ENCODE results near the gene GNA12.

Gene GNA12

DNA sequence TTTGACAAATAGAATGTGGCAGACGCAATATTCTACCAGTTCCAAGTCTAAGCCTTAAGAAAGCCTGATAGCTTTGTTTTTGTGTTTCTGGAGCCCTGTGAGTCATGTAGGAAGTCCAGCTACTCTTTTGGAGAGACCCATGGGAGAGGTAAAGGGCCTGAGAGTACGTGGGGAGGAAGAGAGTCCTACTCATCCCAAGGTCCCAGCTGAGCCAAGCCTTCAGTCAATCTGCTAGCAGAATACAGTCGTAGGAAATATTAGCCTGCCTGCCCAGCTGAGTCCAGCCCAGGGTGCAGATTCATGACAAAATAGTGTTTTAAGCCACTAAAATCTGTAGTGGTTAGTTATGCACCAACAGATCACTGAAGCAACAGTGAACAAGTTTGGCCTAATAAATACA is 9.0 kb upstream of the GNA12 start:
- Histone ChIP-seq H3K4me3 (ENCODE audit: low read length) (no peak overlapping the region), H3K9me3 (replicated peaks; ENCODE audit: insufficient read depth, low read length) (no peaks in the 10 kb centered on the region), H3K79me2 (ENCODE audit: low read length) (no peaks in the 10 kb centered on the region), H3K9ac (ENCODE audit: low read length) (no peak overlapping the region), H4K20me1 (ENCODE audit: insufficient read depth, low read length) (no peaks in the 10 kb centered on the region), H3K9me2 (replicated peaks; ENCODE audit: insufficient read depth, low read length) (no peaks in the 10 kb centered on the region), H3K27ac (ENCODE audit: low read length) (no peak overlapping the region), H2AFZ (ENCODE audit: low read length) (no peak overlapping the region), H3K4me2 (ENCODE audit: low read depth, low read length) (no peak overlapping the region), H3K27me3 (replicated peaks; ENCODE audit: insufficient read depth, low read length) (no peaks in the 10 kb centered on the region), H3F3A (ENCODE audit: insufficient read depth, low read length) (no peaks in the 10 kb centered on the region), H3K36me3 (replicated peaks; ENCODE audit: insufficient read depth, low read length) (no peaks in the 10 kb centered on the region), H3K4me1 (ENCODE audit: low read length) (no peaks in the 10 kb centered on the region)
- no peak for DNase-seq
- TF ChIP-seq EZH2phosphoT487 (IDR thresholded peaks at IDR 0.05; ENCODE audit: low read length) = no peak

- no peak overlapping the region for H3K27ac ChIP-seq (ENCODE audit: low read length)
- peak; percentile 66 for DNase-seq
Observed at GRCh38 chr7:2851497-2851896, 7.4 kb upstream of the GNA12 start.

GRCh38 chr7:2849941-2850766 is 6.0 kb upstream of the GNA12 start:
- Histone ChIP-seq H3K9me2 (replicated peaks; ENCODE audit: insufficient read depth, low read length) (no peaks in the 10 kb centered on the region), H3K9me3 (replicated peaks; ENCODE audit: insufficient read depth, low read length) (no peaks in the 10 kb centered on the region), H3K4me3 (ENCODE audit: low read length) (no peak overlapping the region), H3K4me1 (ENCODE audit: low read length) (no peaks in the 10 kb centered on the region), H3F3A (ENCODE audit: insufficient read depth, low read length) (no peaks in the 10 kb centered on the region), H3K27ac (ENCODE audit: low read length) (no peak overlapping the region), H3K4me2 (ENCODE audit: low read depth, low read length) (no peak overlapping the region), H4K20me1 (ENCODE audit: insufficient read depth, low read length) (no peaks in the 10 kb centered on the region), H3K36me3 (replicated peaks; ENCODE audit: insufficient read depth, low read length) (no peaks in the 10 kb centered on the region), H3K79me2 (ENCODE audit: low read length) (no peaks in the 10 kb centered on the region), H3K9ac (ENCODE audit: low read length) (no peak overlapping the region), H2AFZ (ENCODE audit: low read length) (no peak overlapping the region), H3K27me3 (replicated peaks; ENCODE audit: insufficient read depth, low read length) (no peaks in the 10 kb centered on the region)
- TF ChIP-seq EZH2 (optimal IDR thresholded peaks at IDR 0.05; ENCODE audit: low read depth, low read length) = no peak
- TF ChIP-seq, protein P1, sequence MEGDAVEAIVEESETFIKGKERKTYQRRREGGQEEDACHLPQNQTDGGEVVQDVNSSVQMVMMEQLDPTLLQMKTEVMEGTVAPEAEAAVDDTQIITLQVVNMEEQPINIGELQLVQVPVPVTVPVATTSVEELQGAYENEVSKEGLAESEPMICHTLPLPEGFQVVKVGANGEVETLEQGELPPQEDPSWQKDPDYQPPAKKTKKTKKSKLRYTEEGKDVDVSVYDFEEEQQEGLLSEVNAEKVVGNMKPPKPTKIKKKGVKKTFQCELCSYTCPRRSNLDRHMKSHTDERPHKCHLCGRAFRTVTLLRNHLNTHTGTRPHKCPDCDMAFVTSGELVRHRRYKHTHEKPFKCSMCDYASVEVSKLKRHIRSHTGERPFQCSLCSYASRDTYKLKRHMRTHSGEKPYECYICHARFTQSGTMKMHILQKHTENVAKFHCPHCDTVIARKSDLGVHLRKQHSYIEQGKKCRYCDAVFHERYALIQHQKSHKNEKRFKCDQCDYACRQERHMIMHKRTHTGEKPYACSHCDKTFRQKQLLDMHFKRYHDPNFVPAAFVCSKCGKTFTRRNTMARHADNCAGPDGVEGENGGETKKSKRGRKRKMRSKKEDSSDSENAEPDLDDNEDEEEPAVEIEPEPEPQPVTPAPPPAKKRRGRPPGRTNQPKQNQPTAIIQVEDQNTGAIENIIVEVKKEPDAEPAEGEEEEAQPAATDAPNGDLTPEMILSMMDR (IDR thresholded peaks at IDR 0.05; ENCODE audit: low read length) = no peak
- no peak for TF ChIP-seq EZH2phosphoT487 (IDR thresholded peaks at IDR 0.05; ENCODE audit: low read length)
- DNase-seq = no peak

More at GRCh38 chr7:2851497-2851896, 7.4 kb upstream of the GNA12 start:
- H2AFZ ChIP-seq (ENCODE audit: low read length) = no peak overlapping the region
- H3K4me3 ChIP-seq (ENCODE audit: low read length) = no peak overlapping the region
- TF ChIP-seq EZH2 (optimal IDR thresholded peaks at IDR 0.05; ENCODE audit: low read depth, low read length) (no peak), EZH2phosphoT487 (IDR thresholded peaks at IDR 0.05; ENCODE audit: low read length) (no peak)
- TF ChIP-seq, protein P1 (IDR thresholded peaks at IDR 0.05; ENCODE audit: low read length) = no peak
- no peaks in the 10 kb centered on the region for H3K4me1 ChIP-seq (ENCODE audit: low read length)
- H3K79me2 ChIP-seq (ENCODE audit: low read length) = no peaks in the 10 kb centered on the region
- no peaks in the 10 kb centered on the region for H3F3A ChIP-seq (ENCODE audit: insufficient read depth, low read length)
- no peaks in the 10 kb centered on the region for H3K9me2 ChIP-seq (replicated peaks; ENCODE audit: insufficient read depth, low read length)
- no peaks in the 10 kb centered on the region for H3K9me3 ChIP-seq (replicated peaks; ENCODE audit: insufficient read depth, low read length)
- no peak overlapping the region for H3K4me2 ChIP-seq (ENCODE audit: low read depth, low read length)
- no peaks in the 10 kb centered on the region for H4K20me1 ChIP-seq (ENCODE audit: insufficient read depth, low read length)
- no peak overlapping the region for H3K9ac ChIP-seq (ENCODE audit: low read length)
- H3K36me3 ChIP-seq (replicated peaks; ENCODE audit: insufficient read depth, low read length) = no peaks in the 10 kb centered on the region
- no peaks in the 10 kb centered on the region for H3K27me3 ChIP-seq (replicated peaks; ENCODE audit: insufficient read depth, low read length)

DNA sequence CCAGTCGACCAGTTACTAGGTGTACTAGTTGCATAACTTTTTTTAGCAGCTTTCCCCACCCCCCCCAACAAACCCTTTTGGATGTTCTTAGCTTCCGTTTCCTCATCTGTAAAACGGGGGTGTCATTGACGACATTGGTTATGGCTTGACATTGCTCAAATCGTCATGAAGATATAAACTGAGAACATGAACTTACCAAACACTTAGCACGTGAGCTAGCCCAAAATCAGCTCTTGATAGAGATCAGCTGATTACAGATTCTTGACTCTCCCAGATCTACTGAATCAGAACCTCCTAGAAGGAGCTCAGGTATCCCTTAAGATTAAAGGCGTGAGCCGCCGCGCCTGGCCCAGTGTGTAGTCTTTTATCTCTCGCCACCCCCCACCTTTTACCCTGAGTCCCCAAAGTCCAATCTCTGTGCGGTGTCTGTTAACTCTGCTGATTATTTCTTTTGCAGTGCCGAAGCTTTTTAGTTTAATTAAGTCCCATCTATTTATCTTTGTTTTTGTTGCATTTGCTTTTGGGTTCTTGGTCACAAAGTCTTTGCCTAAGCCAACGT is 1.0 kb upstream of the GNA12 start:
- H3K4me1 ChIP-seq (ENCODE audit: low read length) = no peaks in the 10 kb centered on the region
- H3F3A ChIP-seq (ENCODE audit: insufficient read depth, low read length) = no peaks in the 10 kb centered on the region
- H3K27me3 ChIP-seq (replicated peaks; ENCODE audit: insufficient read depth, low read length) = no peaks in the 10 kb centered on the region
- H3K9me2 ChIP-seq (replicated peaks; ENCODE audit: insufficient read depth, low read length) = no peaks in the 10 kb centered on the region
- TF ChIP-seq EZH2phosphoT487 (IDR thresholded peaks at IDR 0.05; ENCODE audit: low read length) = no peak
- DNase-seq = no peak
- peaks cover 24% of the 10 kb centered on the region for H3K79me2 ChIP-seq (ENCODE audit: low read length)
- no peak overlapping the region for H3K27ac ChIP-seq (ENCODE audit: low read length)
- no peaks in the 10 kb centered on the region for H3K36me3 ChIP-seq (replicated peaks; ENCODE audit: insufficient read depth, low read length)
- H3K9me3 ChIP-seq (replicated peaks; ENCODE audit: insufficient read depth, low read length) = no peaks in the 10 kb centered on the region
- peak overlapping the region; percentile 90 for H2AFZ ChIP-seq (ENCODE audit: low read length)
- peak overlapping the region; percentile 74 for H3K4me3 ChIP-seq (ENCODE audit: low read length)
- H3K9ac ChIP-seq (ENCODE audit: low read length) = no peak overlapping the region; the same call in 1 of the 2 replicates
- H3K4me2 ChIP-seq (ENCODE audit: low read depth, low read length) = peak overlapping the region; percentile 57; the same call in 1 of the 2 replicates
- no peaks in the 10 kb centered on the region for H4K20me1 ChIP-seq (ENCODE audit: insufficient read depth, low read length)

Data from MM.1S (cell line).